Left hindlimb (tissue), 1 donor: ENCODE data around the gene ACOXL.
A peak's percentile ranks its signal among the peaks of the same experiment; 100 is the strongest.

Source experiments
- DNase-seq: peaks from one replicate; pipeline ENCODE4 v3.0.0-alpha.2; 2018

ACOXL gene

GRCh38 chr2:110796716-110797301 is 64.4 kb downstream of the ACOXL start:
- no peak for DNase-seq

GRCh38 chr2:110799376-110799775 is 67.0 kb downstream of the ACOXL start:
- DNase-seq = no peak

DNA sequence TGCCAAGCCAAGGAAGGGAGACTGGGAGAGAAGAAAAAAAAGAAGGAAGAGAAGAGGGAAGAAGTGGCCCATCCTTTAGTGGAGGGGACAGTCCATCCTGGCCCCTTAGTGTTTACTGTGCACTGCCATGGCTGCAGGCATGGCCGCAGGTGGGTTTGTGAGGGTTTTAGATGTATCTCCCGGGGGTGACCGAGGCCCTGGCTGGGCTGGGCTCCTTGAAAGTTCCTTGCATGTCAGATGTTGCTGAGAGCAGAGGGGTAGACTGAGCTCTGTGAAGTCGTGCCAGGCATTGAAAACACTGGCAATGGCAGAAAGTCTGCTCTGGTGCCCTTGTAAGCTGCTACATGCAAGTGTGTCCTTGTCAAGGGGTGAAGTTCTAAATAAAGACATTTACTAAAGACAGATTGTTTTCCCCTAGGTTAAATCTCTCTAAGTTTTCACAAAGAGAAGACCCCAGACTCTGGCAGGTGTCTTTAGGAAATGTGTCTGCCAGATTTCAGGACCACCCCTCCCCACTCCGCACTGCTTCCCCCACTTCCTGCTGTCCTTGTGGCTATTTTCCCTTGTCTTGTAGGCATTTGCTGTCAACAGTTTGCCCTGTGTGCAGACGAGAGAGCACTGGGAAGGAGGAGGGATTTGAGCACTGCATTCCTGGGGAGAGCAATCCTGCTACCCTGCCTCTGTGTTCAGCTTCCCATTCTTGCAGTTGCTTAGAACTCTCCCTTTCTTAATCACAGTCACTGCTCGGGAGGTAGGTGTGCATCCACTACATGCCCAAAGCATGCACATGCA is 68.4 kb downstream of the ACOXL start:
- no peak for DNase-seq

DNA sequence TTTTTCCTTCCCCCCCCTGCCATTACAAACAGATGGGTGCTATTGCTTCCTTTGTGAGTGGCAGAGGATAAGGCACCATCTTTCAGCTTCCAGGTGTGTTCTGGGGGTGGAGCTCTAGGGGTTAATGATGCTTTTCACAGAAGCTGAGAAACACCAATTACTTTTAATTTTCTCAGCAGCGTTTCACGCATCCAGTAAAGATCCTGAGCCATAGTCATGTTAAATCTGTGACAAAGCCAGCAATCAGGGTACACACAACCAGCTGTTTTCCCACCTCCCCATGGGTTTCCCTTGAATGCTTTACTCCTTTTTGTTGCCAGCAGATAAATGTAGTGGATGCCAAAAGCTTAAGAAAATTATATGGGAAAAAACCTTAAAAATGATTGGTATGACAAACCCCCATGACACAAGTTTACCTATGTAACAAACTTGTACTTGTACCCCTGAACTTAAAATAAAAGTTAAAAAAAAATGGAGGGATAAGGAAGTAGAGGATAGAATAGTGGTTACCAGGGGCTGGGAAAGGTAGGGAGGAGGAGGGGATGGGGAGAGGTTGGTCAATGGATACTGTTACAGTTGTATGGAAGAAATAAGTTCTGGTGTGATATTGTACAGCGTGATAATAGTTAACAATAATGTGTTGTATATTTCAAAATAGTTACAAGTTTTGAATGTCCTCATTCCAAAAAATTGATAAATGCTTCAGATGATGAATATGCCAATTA is 70.0 kb downstream of the ACOXL start:
- DNase-seq = no peak

GRCh38 chr2:110804433-110804832 is 72.1 kb downstream of the ACOXL start:
- no peak for DNase-seq

DNA sequence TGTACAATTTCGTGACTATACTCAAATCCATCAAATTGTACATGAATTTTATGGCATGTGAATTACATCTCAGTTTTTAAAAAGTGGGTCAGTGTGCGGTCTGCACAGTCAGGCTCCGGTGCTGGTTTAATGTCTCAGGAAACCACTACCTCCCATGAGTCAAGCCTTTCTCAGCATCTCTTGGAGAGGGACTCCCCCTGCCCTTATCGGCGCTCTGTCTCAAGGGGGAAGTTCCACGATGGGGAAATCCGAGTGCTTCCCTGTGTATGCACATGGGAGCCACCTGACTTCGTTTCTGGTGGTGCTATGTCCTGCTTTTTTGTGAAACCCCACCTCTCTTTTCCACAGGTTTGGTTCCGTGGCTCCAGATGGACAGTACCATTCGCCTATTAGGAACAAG is 72.5 kb downstream of the ACOXL start:
- no peak for DNase-seq

- DNase-seq = no peak
Measured at GRCh38 chr2:110805894-110806452, 73.6 kb downstream of the ACOXL start.

DNA sequence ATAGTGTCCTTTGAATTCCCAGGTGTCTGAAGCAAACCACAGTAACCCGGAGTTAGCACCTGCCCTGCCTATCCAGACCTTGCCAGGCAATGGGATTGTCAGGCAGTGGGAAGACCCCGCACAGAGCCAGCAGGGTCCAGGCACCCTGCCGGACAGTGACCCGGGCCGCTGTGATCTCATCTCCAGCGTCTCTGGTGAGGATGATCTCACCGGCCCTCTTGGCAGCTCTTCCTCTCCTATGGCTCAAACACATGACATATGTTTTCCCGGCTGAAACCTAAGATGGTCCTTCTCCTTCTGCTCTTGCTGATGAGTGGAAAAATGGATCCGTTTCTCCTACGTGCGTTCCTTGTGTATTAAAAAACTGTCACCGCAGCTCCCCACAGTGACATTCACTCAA is 75.1 kb downstream of the ACOXL start:
- peak; percentile 81 for DNase-seq

DNA sequence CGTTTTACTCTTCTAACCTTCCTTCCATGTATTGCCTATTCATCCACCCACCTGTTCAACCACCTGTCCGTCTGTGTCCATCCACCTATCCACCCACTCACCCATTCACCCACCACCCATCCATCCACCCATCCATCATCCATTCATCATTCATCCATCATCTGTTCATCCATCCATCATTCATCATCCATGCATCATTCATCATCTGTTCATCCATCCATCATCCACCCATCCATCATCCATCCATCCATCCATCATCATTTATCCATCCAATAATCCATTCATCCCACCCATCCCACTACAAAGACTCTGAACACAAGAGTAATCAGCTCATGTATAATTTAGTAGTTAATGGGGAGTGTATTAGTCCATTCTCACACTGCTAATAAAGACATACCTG is 78.0 kb downstream of the ACOXL start:
- DNase-seq = no peak

GRCh38 chr2:110812726-110813645 is 80.6 kb downstream of the ACOXL start:
- no peak for DNase-seq

DNA sequence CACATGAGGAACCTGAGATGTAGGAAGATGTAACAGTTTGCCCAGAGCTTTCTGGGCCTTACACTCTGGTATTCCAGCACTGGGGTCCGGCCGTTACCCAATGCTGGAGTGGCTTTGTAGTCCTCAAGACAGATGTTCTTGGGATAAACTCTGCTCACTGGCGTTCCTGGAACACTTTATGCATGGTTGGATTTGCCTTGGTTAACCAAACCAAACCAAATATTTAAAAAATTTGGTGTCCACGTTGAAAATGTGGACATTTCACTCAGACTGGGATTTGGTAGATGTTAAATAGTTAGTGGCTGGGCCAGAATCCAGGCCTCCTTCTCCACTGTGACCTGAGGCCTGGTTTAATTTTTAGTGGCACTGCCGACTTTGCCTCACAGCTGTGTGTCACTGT is 81.5 kb downstream of the ACOXL start:
- no peak for DNase-seq

DNA sequence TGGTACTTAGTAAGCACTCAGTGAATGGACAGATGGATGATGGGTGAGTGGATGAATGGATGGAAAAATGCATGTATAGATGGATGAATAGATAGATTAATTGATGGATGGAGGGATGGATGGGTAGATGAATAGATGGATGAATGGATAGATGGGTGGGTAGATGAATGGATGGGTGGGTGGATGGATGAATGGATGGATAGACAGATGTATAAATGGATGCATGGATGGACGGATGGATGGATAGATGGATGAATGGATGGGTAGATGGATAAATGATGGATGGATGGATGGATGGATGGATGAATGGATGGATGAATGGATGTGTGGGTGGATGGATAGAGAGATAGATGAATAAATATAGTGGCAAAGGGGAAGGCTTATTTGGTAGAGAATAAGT is 83.6 kb downstream of the ACOXL start:
- no peak for DNase-seq

GRCh38 chr2:110816404-110817365 is 84.3 kb downstream of the ACOXL start:
- no peak for DNase-seq

GRCh38 chr2:110818767-110819481 is 86.6 kb downstream of the ACOXL start:
- no peak for DNase-seq

GRCh38 chr2:110819711-110820110 is 87.3 kb downstream of the ACOXL start:
- DNase-seq = no peak

DNA sequence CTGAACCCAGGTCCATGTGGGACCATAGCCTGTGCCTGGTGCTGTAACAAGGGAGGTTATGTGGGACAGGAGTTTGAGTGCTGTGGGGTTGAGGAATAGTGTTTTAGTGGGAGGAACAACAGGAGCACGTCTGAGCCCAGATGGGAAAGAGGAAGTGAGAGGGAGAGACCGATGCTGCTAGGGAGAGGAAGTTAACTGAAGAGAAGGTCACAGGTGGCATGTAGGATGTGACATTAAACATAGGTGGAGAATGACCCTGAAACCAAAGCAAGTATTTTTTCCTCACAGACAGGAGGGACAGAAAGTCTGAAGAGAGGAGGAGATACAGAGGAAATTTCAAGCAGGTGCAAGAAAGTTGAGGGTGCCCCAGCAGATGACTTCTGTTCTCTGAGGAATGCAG is 87.8 kb downstream of the ACOXL start:
- no peak for DNase-seq

- no peak for DNase-seq
Measured at GRCh38 chr2:110823165-110823564, 90.8 kb downstream of the ACOXL start.

DNA sequence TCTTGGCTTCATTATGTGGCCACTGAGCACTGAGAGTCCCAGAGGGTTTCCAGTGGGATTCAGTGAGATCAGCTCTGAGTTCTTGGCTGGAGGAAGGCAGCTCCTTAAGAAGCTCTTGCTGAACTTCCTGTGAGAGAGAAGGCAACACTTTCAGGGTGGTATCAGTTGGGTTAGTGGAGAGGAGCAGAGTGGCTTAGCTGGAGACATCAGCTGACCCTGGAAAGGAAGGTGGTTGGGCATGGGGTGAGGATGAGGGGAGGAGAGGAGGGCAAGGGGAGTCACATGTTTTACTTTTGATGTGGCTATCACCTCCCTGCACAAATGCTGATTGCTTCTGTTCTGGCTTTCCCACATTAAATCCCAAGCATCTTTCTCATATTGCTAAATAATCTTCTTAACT is 95.1 kb downstream of the ACOXL start:
- DNase-seq = no peak

GRCh38 chr2:110828330-110828729 is 96.0 kb downstream of the ACOXL start:
- DNase-seq = no peak

DNA sequence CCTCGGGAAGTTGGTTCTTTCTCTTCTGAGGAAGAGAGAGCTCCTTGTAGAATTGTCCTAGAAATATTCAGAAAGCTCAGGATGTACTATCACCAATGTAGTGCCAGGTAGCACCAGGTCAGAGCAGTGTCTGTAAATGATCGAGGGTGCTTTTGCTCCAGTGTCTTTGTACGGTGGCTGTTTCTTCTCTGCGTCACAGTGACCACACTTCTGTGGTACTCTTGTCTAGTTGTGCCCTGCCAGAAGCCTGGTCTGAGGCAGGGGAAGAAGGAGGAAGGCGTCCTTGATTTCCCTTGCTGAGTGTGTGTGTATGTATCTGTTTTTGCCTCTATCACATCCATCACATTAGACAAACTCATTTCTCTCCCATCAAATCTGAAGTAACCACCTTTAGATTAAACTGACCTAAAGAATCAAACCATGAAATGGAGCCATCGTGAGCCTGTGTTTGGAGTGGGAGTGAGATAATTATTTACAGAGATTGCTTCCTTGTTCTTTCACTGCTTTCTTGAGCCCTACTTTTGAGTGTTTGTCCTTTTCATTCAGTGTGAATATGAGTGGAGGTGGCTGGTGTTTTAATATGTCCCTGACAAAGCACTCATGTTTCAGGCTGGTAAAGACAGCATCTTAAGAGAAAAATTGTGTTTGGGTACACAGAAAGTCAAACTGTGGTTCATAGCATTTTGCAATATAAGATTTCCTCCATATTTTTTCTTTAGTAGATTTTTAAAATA is 97.2 kb downstream of the ACOXL start:
- DNase-seq = no peak
